HG03025 (cell line): ENCODE results near the gene MAGI2.
"Not testable (repeated sequence)": the region's sequence is repeated elsewhere in the genome, so short reads cannot be mapped to it uniquely, and the experiment has no call there.

Experiments used
- ATAC-seq: cut with Tn5 transposase; IDR thresholded peaks from one replicate; pipeline ENCODE4 v1.9.1; 2021; ENCODE audit warnings: mild to moderate bottlenecking, moderate library complexity; ENCODE audit not compliant: unreplicated experiment, low FRiP score

The MAGI2 gene

GRCh38 chr7:78530351-78530750, 923.1 kb downstream of the MAGI2 start:
- no peak for ATAC-seq

- no peak for ATAC-seq
Observed at GRCh38 chr7:78529392-78529791, 924.1 kb downstream of the MAGI2 start.

DNA sequence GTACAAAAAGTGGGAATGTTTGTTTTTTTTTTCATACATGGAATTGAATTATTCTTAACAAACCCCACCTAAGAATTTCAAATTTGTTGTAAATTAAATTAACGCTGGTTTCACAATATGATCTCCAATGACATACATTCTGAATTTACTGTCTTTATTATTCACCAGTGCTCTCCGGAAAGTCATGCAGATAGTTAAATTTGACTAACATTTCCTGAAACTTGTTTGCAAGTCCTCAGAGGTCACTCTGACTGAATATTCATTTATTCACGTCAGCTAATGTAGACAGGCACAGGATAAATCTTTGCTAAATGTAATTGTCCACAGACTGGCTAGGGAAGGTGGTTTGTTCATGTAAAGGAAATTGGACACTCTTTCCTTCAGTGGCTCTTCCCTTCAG, 924.5 kb downstream of the MAGI2 start:
- no peak for ATAC-seq

GRCh38 chr7:78523930-78524329, 929.5 kb downstream of the MAGI2 start:
- ATAC-seq: no peak

- ATAC-seq: no peak
Observed at GRCh38 chr7:78521961-78522360, 931.5 kb downstream of the MAGI2 start.

DNA sequence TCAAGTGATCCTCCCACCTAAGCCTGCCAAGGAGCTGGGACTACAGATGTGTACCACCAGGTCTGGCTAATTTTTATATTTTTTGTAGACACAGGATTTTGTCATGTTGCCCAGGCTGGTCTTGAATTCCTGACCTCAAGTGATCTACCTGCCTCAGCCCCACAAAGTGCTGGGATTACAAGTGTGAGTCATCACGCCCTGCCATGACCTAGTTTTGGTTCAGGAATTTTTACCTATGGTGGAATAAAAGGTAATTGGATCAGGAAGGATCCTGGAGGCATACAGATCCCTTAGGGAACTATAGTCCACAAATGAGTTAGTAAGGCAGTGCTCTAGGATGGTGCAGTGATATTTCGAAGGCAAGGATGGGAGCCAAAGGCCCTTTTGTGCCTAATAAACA, 937.0 kb downstream of the MAGI2 start:
- no peak for ATAC-seq

GRCh38 chr7:78514634-78515033, 938.8 kb downstream of the MAGI2 start:
- ATAC-seq: no peak

GRCh38 chr7:78510580-78511188, 942.8 kb downstream of the MAGI2 start:
- no peak for ATAC-seq

GRCh38 chr7:78503301-78503700, 950.2 kb downstream of the MAGI2 start:
- not testable (repeated sequence) for ATAC-seq

GRCh38 chr7:78501064-78501463, 952.4 kb downstream of the MAGI2 start:
- ATAC-seq: no peak

GRCh38 chr7:78499971-78500370, 953.5 kb downstream of the MAGI2 start:
- no peak for ATAC-seq

DNA sequence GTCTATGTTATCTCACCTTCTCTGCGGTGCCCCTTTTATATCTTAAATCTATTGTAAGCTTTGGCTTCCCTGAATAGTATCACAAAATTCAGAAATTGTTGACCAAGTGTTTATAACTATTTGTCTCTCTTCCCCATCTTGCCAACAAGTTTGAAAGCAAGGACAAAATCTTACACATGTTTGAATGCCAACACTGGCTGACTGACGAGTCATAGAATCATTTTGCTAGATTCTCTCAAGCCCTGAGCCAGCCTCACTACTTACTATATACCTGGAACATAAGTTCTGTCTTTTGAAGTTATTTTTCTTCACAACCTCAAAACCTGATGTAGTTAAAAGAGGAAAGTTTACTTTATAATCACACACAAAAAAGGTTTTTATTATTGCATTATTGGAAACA, 954.2 kb downstream of the MAGI2 start:
- no peak for ATAC-seq

- no peak for ATAC-seq
Observed at GRCh38 chr7:78497728-78498427, 955.6 kb downstream of the MAGI2 start.

DNA sequence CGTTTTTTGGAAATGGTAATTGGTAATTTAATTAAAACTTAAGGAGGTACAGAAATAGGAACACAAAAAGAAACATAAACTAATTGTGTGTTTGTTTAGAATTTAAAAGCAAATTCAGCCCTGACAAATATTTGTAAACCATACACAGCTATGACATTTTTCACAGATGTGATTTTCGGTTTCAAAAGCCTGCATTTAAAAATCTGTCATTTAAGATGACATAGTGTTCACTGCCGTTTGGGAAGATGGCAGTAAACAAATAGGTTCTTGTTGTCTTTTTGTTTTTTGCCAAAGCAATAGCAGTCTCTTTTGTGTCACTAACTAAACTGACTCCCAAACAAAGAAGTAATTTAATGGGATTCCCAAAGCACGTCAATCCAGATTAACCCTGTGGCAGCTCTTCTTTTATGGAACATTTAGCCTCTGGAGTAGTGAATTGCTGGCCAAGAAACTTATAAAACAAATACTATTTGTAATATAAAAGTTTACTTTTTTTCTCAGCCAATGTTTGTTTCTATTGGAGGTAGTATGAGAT, 957.3 kb downstream of the MAGI2 start:
- no peak for ATAC-seq

GRCh38 chr7:78493401-78493800, 960.1 kb downstream of the MAGI2 start:
- no peak for ATAC-seq

GRCh38 chr7:78492146-78492545, 961.3 kb downstream of the MAGI2 start:
- no peak for ATAC-seq

DNA sequence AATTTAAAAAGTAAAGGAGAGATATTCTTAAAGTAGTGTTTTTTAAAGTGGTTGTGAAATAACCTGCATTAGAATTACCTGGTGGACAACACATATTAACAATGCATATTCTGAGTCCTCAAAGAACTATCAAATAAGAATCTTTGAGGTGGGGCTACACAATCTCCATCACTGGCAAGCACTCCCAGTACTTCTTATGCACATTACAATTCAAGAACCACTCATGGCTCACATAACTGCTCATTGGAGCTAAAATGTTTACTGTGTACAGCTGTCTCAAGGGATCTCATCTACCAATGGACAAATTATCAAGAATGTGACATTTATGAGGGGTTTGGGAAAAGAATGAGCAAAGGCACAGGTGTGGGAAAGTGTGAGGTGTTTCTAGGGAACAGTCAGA, 962.9 kb downstream of the MAGI2 start:
- no peak for ATAC-seq

DNA sequence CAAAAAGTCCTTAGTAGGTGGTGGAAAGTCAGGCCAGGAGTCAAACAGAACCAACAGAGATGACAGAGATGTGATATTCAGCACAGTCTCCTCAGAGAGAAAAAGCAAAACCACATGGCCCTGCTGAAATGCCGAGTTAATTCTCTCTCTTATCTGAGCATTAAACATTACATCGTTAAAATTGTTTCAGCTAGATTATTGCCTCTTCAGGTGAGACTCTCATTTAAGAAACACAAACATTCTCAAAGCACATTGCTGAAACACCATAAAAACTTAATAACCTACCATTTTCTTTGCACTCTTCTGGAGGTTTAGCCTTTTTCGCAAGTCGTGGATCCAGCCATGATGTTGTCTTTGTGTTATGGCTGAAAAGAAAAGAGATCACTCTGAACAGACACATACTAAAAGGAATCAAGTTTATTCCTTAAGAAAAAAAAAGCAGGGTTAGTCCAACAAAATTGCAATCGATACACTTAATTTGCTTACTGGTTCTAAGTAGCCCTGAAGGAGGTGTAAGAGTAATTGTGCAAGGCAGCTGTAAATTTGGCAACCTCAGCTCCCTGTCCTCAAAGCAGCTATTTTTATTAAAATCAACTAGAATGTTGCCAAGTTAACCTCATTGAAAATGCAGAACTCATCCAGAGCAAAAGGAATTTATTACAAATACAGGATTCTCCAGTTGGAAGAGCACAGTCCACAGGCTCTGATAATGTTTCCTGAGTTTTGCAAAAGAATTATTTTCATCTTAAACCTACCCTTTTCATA, 963.8 kb downstream of the MAGI2 start:
- no peak for ATAC-seq

DNA sequence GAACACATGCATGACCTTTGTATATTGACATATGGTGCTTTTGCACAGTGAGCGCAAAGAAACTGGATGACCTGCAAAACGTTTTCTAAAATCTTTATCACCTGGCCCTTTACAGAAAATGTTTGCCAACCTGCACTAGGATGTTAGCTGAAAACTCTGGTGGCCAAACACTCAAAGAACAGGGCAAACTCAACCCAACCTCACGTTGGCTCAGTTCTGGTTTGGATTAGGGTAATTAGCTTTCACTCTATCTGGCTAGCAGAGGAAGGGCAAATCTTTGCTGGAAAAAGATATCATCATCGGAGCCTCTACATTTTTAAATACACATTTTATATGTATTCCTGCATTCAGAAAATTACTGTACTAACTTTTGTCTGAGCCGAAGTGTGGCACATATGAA, 966.0 kb downstream of the MAGI2 start:
- ATAC-seq: no peak

DNA sequence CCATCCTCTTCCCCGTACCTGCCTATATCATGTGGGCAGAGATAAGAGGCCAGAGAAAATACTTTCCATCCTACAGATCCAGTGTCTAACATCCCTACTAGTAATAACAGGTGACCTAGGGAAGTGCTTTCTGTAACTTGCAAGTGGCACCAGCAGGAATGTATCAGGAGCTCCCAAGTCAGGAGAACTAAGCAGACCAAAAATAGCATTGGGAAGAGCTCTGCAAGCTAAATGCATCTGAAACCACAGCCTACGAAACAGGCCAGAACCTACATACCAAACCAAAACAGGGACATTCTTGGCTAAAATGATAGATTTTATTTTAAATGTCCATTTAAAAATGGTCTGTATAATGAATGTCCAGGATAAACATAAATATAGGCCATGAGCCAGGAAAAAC, 974.1 kb downstream of the MAGI2 start:
- no peak for ATAC-seq

- ATAC-seq: no peak
Observed at GRCh38 chr7:78476851-78477405, 976.5 kb downstream of the MAGI2 start.
